Endothelial cell (in vitro differentiated cells): ENCODE measurements around the gene KRT32. TPM values are rescaled to one million over a fixed set of nuclear protein-coding genes. Genes with fewer than 3 reads are reported as not detected.

Source experiments
- DNase-seq: peaks from one replicate; pipeline ENCODE4 v3.0.0; 2021; ENCODE audit warnings: low spot score
- H3K27ac Mint-ChIP-seq: one replicate; pipeline ENCODE4 v1.8.0; 2021; ENCODE audit warnings: mixed read lengths, inconsistent platforms; ENCODE audit not compliant: unreplicated experiment
- H3K27me3 Mint-ChIP-seq: one replicate; pipeline ENCODE4 v1.8.0; 2021; ENCODE audit warnings: mild to moderate bottlenecking, moderate library complexity, mixed read lengths, inconsistent platforms; ENCODE audit not compliant: unreplicated experiment
- H3K36me3 Mint-ChIP-seq: one replicate; pipeline ENCODE4 v1.8.0; 2021; ENCODE audit warnings: mild to moderate bottlenecking, low read depth, mixed read lengths, inconsistent platforms; ENCODE audit not compliant: unreplicated experiment
- H3K4me1 Mint-ChIP-seq: one replicate; pipeline ENCODE4 v1.8.0; 2021; ENCODE audit warnings: mild to moderate bottlenecking, mixed read lengths, inconsistent platforms; ENCODE audit not compliant: unreplicated experiment
- H3K4me3 Mint-ChIP-seq: one replicate; pipeline ENCODE4 v1.8.0; 2021; ENCODE audit warnings: mild to moderate bottlenecking, mixed read lengths, inconsistent platforms; ENCODE audit not compliant: unreplicated experiment
- H3K9me3 Mint-ChIP-seq: one replicate; pipeline ENCODE4 v1.8.0; 2021; ENCODE audit warnings: mixed read lengths, inconsistent platforms; ENCODE audit not compliant: unreplicated experiment
- total RNA-seq: library from RNA; stranded (reverse); fragmentation: NEBNext Ultra II Directional; extraction: Animal tissue kit (Norgen Biotek cat#: 25700); gene quantifications from one replicate; pipeline ENCODE4 v1.2.1, GENCODE V29; 2021; ENCODE audit not compliant: unreplicated experiment
- TF ChIP-seq, protein P1 (sequence below): fragments of 200-600 bp; sonication (generic); IDR thresholded peaks from one replicate; pipeline ENCODE4 v1.5.0; 2021; ENCODE audit warnings: antibody characterized with exemption; ENCODE audit not compliant: unreplicated experiment

KRT32 gene
- total RNA-seq, 1 donor from 2014 or later: not detected

DNA sequence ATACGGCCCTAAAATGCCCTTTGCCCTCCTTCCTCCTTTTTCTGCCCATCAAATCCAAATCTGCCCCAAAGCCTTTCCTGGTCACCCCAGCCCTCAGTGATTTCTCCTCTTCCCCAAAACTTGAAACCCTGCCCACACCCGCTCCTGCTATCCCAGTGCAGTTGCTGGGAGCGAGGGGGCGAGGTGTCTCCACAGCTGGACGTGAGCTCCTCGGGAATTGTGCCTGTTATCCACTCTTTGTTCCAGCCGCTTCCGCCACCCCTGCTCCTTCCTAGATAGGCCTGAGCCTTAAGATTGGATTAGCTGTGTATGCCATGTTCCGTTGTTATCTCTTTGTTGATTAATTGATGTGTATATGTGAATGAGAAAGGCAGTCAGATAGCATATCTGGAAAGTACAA, 16.3 kb upstream of the KRT32 start:
- H3K27ac Mint-ChIP-seq: no peak overlapping the region
- TF ChIP-seq, protein P1, sequence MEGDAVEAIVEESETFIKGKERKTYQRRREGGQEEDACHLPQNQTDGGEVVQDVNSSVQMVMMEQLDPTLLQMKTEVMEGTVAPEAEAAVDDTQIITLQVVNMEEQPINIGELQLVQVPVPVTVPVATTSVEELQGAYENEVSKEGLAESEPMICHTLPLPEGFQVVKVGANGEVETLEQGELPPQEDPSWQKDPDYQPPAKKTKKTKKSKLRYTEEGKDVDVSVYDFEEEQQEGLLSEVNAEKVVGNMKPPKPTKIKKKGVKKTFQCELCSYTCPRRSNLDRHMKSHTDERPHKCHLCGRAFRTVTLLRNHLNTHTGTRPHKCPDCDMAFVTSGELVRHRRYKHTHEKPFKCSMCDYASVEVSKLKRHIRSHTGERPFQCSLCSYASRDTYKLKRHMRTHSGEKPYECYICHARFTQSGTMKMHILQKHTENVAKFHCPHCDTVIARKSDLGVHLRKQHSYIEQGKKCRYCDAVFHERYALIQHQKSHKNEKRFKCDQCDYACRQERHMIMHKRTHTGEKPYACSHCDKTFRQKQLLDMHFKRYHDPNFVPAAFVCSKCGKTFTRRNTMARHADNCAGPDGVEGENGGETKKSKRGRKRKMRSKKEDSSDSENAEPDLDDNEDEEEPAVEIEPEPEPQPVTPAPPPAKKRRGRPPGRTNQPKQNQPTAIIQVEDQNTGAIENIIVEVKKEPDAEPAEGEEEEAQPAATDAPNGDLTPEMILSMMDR: no peak
- no peak for DNase-seq
- H3K4me3 Mint-ChIP-seq: no peak overlapping the region
- peaks cover 2% of the 10 kb centered on the region for H3K4me1 Mint-ChIP-seq
- H3K27me3 Mint-ChIP-seq: peaks cover 3% of the 10 kb centered on the region
- no peaks in the 10 kb centered on the region for H3K9me3 Mint-ChIP-seq
- no peaks in the 10 kb centered on the region for H3K36me3 Mint-ChIP-seq

DNA sequence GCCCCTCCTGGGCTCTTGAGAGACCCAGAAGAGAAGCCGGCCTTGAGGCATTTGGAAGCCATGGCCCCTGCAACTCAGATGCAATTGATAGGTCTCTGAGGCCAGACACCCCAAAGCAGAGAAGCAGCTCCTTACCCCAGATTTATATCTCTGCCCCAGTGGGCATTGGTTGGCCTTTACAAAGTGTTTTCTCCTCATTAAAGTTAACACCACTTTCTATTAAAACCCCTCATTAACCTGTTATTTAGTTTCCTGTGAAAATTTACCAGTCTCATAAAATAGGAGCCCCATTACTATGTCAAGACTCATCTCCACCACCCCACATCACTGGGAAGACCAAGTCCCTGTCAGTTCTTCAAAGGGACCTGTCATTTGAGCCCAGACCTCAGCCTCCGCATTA, 13.8 kb upstream of the KRT32 start, which contains the start of gene KRT35:
TSS of gene KRT35 (minus strand) at position 116 of the 400 bp plus-strand sequence. CDS start at position 62, 54 bp downstream.
- Mint-ChIP-seq H3K4me1 (peaks cover 2% of the 10 kb centered on the region), H3K36me3 (no peaks in the 10 kb centered on the region), H3K27me3 (peaks cover 1% of the 10 kb centered on the region), H3K9me3 (no peaks in the 10 kb centered on the region), H3K27ac (no peak within 1 kb of the TSS), H3K4me3 (no peak within 1 kb of the TSS)
- TF ChIP-seq, protein P1: no peak
- no peak for DNase-seq

DNA sequence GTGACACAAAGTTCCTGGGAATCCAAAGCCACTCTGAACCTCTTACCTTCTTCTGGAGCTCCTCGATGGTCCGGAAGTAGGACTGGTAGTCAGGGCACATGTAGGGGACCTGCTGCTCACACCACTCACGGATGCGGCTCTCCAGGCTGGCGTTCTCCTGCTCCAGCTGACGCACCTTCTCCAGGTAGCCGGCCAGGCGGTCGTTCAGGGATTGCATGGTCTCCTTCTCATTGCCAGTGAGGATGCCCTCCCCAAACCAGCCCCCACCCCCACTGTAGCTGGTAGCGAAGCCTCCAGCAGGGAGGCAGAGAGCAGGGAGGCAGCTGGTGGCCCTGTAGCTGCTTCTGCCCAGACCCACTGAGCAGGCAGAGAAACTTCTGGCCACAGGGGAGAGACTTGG, 13.4 kb upstream of the KRT32 start:
- DNase-seq: no peak
- no peaks in the 10 kb centered on the region for H3K36me3 Mint-ChIP-seq
- H3K4me1 Mint-ChIP-seq: peaks cover 2% of the 10 kb centered on the region
- H3K27me3 Mint-ChIP-seq: peaks cover 1% of the 10 kb centered on the region
- H3K4me3 Mint-ChIP-seq: no peak overlapping the region
- H3K9me3 Mint-ChIP-seq: no peaks in the 10 kb centered on the region
- TF ChIP-seq, protein P1: no peak
- H3K27ac Mint-ChIP-seq: no peak overlapping the region

DNA sequence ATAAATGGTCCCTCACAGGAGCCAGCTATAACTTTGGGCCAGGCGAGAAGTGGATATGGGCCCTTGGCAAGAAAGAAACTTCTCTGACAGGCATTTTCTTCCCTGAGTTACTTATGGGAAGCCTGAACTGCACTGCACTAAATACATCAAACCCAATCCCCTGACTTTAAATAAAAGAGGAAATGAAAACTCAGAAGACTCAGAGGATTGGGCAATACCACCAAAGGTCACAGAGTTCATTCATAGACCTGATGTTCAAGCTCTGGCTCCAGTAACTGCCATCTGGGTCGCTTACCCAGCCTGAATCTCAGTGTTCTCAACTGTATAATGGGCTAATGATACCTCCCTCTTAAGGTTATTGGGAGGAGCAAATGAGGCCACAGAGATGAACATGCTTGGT, 12.9 kb upstream of the KRT32 start:
- Mint-ChIP-seq H3K27ac (no peak overlapping the region), H3K4me1 (peaks cover 2% of the 10 kb centered on the region)
- DNase-seq: no peak

DNA sequence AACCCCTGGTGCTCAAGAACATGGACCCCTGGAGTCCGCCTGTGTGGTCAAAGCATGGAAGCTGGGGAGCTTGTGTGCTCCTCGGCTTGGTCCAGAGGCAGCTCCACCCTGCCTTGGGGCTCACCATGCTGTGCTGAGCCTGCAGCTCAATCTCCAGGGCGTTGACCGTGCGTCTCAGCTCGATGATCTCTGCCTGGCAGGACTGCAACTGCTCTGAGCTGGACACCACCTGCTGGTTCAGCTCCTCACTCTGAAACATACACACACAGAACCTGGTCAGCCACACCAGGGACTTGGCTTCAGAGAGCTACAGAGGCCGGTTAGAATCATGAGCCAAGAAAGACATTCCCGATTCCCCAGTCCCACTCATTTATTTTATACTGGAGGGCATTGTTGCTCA, 11.1 kb upstream of the KRT32 start:
- DNase-seq: no peak
- Mint-ChIP-seq H3K27me3 (peaks cover 1% of the 10 kb centered on the region), H3K27ac (no peak overlapping the region), H3K9me3 (no peaks in the 10 kb centered on the region), H3K36me3 (no peaks in the 10 kb centered on the region), H3K4me3 (no peak overlapping the region), H3K4me1 (peaks cover 2% of the 10 kb centered on the region)
- TF ChIP-seq, protein P1: no peak

More for the DNA sequence above, 12.9 kb upstream of the KRT32 start:
- TF ChIP-seq, protein P1: no peak
- no peaks in the 10 kb centered on the region for H3K36me3 Mint-ChIP-seq
- H3K9me3 Mint-ChIP-seq: no peaks in the 10 kb centered on the region
- H3K4me3 Mint-ChIP-seq: no peak overlapping the region
- peaks cover 1% of the 10 kb centered on the region for H3K27me3 Mint-ChIP-seq
